IgD-negative memory B cell (primary cell): ENCODE results near the gene ZNF124. TPM values are rescaled to one million over a fixed set of nuclear protein-coding genes. Genes with fewer than 3 reads are reported as not detected.
"Not testable (repeated sequence)": the region's sequence is repeated elsewhere in the genome, so short reads cannot be mapped to it uniquely, and the experiment has no call there.

Experiments used
- H3K27ac Mint-ChIP-seq, 3 donors: one replicate each; pipeline ENCODE4 v1.8.0; 2020 to 2022; ENCODE audit warnings: mild to moderate bottlenecking in 3 of 3, mixed read lengths in 3 of 3, moderate library complexity in 1 of 3
- H3K27me3 Mint-ChIP-seq: one replicate; pipeline ENCODE4 v1.8.0; 2021; ENCODE audit warnings: mixed read lengths
- H3K36me3 Mint-ChIP-seq: one replicate; pipeline ENCODE4 v1.8.0; 2020; ENCODE audit warnings: mild to moderate bottlenecking, mixed read lengths
- H3K4me1 Mint-ChIP-seq, 3 donors: one replicate each; pipeline ENCODE4 v1.8.0; 2020 to 2022; ENCODE audit warnings: mixed read lengths in 3 of 3, mild to moderate bottlenecking in 1 of 3
- H3K4me3 Mint-ChIP-seq, 4 donors: one replicate each; pipeline ENCODE4 v1.8.0; 2020 to 2022; ENCODE audit warnings: mild to moderate bottlenecking in 4 of 4, mixed read lengths in 4 of 4, moderate library complexity in 3 of 4
- H3K9me3 Mint-ChIP-seq, 3 donors: one replicate each; pipeline ENCODE4 v1.8.0; 2020 to 2021; ENCODE audit warnings: mixed read lengths in 3 of 3, mild to moderate bottlenecking in 1 of 3
- polyA plus RNA-seq: library from polyadenylated mRNA; unstranded; fragments of 300-500 nt; fragmentation: Illumina TruSeq; gene quantifications from one replicate; pipeline ENCODE4 v1.2.3, GENCODE V29; 2021

ZNF124 gene
- polyA plus RNA-seq, 1 donor from 2014 or later = 4.2 TPM

DNA sequence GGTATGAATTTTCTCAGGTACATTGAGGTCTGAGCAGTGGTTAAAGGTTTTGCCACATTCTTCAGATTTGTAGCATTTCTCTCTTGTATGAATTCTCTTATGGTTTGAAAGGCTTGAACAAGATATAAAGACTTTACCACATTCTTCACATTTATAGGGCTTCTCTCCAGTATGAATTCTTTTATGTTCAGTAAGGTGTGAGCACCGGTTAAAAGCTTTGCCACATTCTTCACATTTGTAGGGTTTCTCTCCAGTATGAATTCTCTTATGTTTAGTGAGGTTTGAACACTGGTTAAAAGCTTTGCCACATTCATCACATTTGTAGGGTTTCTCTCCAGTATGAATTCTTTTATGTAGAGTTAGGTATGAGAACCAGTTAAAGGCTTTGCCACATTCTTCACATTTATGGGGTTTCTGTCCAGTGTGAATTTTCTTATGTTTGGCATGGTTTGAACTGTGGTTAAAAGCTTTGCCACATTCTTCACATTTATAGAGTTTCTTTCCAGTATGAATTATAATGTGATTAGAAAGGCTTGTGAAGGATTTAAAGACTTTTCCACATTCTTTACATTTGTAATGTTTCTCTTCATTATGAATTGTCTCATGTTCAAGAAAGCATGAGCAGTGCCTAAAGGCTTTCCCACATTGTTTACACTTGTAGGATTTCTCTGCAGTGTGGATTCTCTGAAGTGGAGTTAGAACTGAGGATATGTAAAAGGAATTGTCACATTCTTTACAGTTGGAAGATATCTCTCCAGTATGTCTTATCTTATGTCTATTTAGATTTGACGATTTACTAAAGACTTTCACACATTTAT lies 18.4 kb upstream of the ZNF124 start:
- Mint-ChIP-seq H3K9me3 (peaks cover 15 to 30% (median 19%) of the 10 kb centered on the region in 3 donors), H3K27me3 (no peaks in the 10 kb centered on the region), H3K27ac (no peak overlapping the region), H3K36me3 (peaks cover 36% of the 10 kb centered on the region), H3K4me3 (no peak overlapping the region), H3K4me1 (no peaks in the 10 kb centered on the region)

DNA sequence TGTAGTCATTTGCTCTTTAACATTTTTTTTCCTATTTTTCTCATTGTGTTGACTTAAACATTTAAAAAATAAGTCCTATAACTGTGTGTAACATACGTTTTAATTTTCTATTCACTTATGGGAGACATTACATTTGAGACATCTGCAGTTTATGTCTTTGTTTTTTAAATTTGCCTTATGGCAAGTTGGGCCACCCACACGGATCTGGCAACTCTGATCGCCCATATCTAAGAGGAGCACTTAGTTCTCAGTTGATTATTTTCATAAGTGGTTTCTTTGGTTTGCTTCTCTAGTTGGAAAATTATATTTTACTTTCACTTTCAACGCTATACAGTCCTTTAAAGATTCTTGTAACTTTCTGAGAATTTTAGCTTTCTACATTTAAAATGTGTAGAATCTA lies 13.8 kb upstream of the ZNF124 start:
- Mint-ChIP-seq H3K27me3 (no peaks in the 10 kb centered on the region), H3K9me3 (peaks cover 7 to 19% (median 15%) of the 10 kb centered on the region in 3 donors), H3K4me1 (no peaks in the 10 kb centered on the region), H3K27ac (no peak overlapping the region), H3K36me3 (peaks cover 13% of the 10 kb centered on the region), H3K4me3 (peak overlapping the region in 1 of 4 donors; percentile 14)

DNA sequence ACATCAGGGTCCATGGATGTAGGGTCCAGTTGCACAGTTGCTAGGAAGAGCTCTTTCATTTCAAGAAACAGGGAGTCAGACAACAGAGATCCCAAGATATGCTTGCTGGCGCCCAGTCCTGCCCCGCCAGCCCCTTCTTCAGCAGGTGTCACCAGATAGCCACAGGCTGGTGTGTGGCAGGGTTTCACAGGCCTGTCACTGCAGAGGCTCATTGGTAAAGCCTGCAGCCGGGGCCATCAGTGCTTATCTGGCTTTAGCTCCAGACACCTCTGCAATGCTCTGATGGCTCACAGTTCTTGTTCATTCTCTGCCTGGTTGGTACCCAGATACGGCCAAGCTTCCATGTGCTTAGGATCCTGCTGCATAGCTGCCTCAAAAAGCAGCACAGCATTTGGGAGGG lies 12.4 kb upstream of the ZNF124 start:
- no peak overlapping the region for H3K27ac Mint-ChIP-seq
- peaks cover 3 to 18% (median 13%) of the 10 kb centered on the region in 3 donors for H3K9me3 Mint-ChIP-seq
- H3K36me3 Mint-ChIP-seq = peaks cover 3% of the 10 kb centered on the region
- no peaks in the 10 kb centered on the region for H3K27me3 Mint-ChIP-seq
- H3K4me1 Mint-ChIP-seq = no peaks in the 10 kb centered on the region
- no peak overlapping the region for H3K4me3 Mint-ChIP-seq

DNA sequence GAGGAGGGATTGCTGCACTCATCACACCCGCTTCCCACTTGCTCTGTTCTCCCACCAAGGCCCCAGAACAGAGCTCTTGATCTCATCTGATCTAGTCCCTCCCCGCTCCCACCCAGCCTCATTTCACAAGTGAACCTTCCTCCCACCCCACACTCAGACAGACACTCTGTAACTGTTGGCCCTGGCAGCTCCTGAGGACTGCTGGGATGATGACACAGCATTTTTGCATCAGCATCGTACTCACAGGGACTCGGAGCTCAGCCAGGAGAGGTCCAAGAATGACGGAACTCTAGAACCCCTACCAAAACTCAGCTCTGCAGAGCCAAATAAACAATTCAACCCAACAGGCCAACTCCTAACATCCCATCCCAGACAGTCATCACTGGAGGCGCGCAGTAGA lies 11.2 kb upstream of the ZNF124 start:
- H3K27me3 Mint-ChIP-seq = no peaks in the 10 kb centered on the region
- H3K4me3 Mint-ChIP-seq = no peak overlapping the region
- no peaks in the 10 kb centered on the region for H3K4me1 Mint-ChIP-seq
- peak overlapping the region in 1 of 3 donors; percentile 13 for H3K27ac Mint-ChIP-seq
- H3K9me3 Mint-ChIP-seq = peaks cover 3 to 22% (median 18%) of the 10 kb centered on the region in 3 donors
- peaks cover 3% of the 10 kb centered on the region for H3K36me3 Mint-ChIP-seq

DNA sequence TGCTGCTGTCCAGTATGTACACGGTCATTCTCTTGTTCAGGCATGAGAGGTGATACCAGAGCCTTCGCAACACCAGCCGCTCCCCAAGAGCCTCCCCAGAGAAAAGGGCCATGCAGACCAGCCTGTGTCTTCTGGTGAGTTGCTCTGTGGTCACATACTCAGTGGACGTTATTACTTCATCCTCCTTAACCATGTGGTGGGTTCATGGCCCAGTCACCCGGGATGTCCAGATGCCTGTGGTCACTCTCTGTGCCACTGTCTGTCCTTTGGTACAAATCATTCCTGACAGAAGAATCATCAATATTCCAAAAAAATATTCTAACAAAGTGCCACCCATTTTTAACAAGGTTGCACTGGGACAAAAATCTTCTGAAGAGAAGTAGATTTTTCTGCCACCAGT lies 8.8 kb upstream of the ZNF124 start:
- peaks cover 0 to 2% (median 0%) of the 10 kb centered on the region in 3 donors for H3K4me1 Mint-ChIP-seq
- H3K27me3 Mint-ChIP-seq = no peaks in the 10 kb centered on the region
- H3K36me3 Mint-ChIP-seq = peaks cover under 1% of the 10 kb centered on the region
- no peak overlapping the region for H3K4me3 Mint-ChIP-seq
- H3K9me3 Mint-ChIP-seq = peaks cover 3 to 22% (median 16%) of the 10 kb centered on the region in 3 donors
- H3K27ac Mint-ChIP-seq = no peak overlapping the region

DNA sequence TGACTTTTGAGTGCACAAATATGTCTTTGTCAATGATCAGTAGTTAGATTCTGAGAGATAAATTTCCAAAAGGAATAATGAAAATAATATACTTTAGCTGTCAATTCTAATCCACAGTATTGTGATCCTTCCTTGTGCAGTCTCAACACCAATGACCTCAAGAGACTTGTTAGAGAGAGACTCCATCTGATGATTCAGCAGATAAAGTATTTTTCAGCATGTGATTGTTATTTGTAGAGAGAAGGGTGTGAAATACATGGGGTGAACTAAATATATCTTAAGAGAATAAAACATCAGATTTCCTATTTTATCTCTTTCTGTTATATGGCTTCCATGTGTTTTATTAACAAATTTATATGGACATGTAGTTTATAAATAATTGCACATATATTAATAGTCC lies 5.9 kb upstream of the ZNF124 start:
- Mint-ChIP-seq H3K9me3 (peaks cover 2 to 15% (median 9%) of the 10 kb centered on the region in 3 donors), H3K27ac (no peak overlapping the region), H3K27me3 (no peaks in the 10 kb centered on the region), H3K4me1 (peaks cover 2 to 3% (median 2%) of the 10 kb centered on the region in 3 donors), H3K36me3 (no peaks in the 10 kb centered on the region), H3K4me3 (no peak overlapping the region)

DNA sequence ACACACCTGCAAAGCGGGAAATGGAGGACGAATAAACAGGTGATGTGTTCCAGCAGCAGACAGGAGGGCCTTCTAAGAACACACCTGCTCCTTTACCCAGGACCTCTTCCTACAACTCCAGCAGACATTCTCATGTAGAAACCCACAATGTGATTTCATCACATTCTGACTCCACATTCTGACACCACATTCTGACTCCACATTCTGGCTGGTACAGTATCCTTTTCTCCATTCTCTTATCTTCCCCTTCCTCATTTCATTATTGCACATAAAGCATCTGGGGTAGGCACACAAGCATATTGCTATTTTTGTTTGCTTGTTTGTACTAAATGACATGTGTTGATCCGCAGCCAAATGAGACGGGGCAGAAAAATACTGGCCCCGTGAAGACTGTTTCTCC lies 3.6 kb upstream of the ZNF124 start:
- Mint-ChIP-seq H3K4me1 (peaks cover 3 to 6% (median 4%) of the 10 kb centered on the region in 3 donors), H3K27me3 (no peaks in the 10 kb centered on the region), H3K4me3 (peak overlapping the region in 1 of 4 donors; percentile 77), H3K9me3 (peaks cover 2 to 15% (median 6%) of the 10 kb centered on the region in 3 donors), H3K27ac (no peak overlapping the region), H3K36me3 (no peaks in the 10 kb centered on the region)

DNA sequence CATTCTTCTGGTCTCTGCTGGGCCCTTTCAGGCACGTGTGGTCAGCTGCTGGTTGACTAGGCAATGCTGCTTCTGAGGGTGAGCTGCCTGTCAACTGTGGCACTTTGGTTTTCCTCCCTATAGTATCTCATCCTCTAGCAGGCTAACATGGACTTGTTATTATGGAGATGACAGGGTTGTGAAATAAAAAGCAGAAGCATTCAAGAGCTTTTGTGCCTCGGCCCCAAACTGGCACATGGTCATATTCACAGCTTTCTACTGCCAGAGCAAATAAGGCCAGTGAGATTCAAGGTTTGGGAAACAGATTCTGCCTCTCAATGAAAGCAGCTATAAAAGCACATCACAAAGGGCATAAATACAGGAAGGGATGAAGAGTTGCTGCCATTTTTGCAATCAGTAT lies 1.6 kb upstream of the ZNF124 start:
- H3K27me3 Mint-ChIP-seq = no peaks in the 10 kb centered on the region
- H3K4me3 Mint-ChIP-seq = peak overlapping the region in 1 of 4 donors; percentile 68
- peaks cover 3 to 14% (median 9%) of the 10 kb centered on the region in 3 donors for H3K4me1 Mint-ChIP-seq
- H3K9me3 Mint-ChIP-seq = peaks cover under 1 to 2% (median 1%) of the 10 kb centered on the region in 3 donors
- H3K36me3 Mint-ChIP-seq = no peaks in the 10 kb centered on the region
- H3K27ac Mint-ChIP-seq = peak overlapping the region in 1 of 3 donors; percentile 15

DNA sequence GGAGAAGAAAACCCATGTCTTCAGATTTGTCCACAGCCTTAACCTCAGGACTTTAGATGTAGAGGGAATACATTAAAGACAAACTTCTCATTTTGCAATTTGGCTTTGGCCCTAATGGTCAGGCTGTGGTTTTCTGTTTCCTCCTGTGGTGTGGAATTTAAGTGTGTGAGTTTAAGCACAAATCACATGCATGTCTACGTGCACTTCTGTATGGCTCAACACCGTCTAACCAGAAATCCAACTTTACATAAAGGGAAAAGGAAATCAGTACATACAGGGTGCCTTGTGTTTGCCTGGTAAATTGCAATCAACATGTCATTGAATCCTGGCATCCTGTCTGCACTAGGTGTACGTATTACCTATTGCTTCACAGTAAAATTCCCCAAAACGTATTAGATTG lies 1.2 kb upstream of the ZNF124 start:
- peak overlapping the region in 1 of 3 donors; percentile 15 for H3K27ac Mint-ChIP-seq
- peaks cover under 1 to 4% (median 2%) of the 10 kb centered on the region in 3 donors for H3K9me3 Mint-ChIP-seq
- peak overlapping the region in 1 of 4 donors; percentile 68 for H3K4me3 Mint-ChIP-seq
- H3K4me1 Mint-ChIP-seq = peaks cover 3 to 14% (median 9%) of the 10 kb centered on the region in 3 donors
- H3K27me3 Mint-ChIP-seq = no peaks in the 10 kb centered on the region
- no peaks in the 10 kb centered on the region for H3K36me3 Mint-ChIP-seq

DNA sequence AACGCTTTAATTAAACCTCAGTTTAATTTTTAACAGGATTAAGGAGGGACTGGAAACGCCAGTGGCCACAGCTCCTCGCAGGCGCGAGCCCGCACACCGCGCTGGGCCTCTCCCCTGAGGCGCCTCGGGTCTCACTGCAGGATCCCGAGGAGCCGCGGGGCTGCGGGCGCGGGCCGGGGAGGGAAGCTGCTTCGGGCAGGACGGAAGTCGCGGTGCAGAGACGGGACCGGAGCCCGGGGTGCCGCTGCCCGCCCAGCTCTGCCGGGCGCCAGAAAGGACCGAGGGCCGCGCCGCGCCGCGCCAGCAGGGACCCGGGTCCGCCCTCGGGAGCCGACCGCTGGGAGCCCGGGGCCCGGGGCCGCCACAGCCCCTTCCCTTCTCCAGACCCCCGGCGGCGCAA lies 377 bp downstream of the ZNF124 start:
- not testable (repeated sequence) for H3K27ac Mint-ChIP-seq, H3K4me3 Mint-ChIP-seq, H3K27me3 Mint-ChIP-seq, H3K36me3 Mint-ChIP-seq
- Mint-ChIP-seq H3K4me1 (peaks cover 9 to 28% (median 16%) of the 10 kb centered on the region in 3 donors), H3K9me3 (peaks cover 0 to 15% (median 7%) of the 10 kb centered on the region in 3 donors)

DNA sequence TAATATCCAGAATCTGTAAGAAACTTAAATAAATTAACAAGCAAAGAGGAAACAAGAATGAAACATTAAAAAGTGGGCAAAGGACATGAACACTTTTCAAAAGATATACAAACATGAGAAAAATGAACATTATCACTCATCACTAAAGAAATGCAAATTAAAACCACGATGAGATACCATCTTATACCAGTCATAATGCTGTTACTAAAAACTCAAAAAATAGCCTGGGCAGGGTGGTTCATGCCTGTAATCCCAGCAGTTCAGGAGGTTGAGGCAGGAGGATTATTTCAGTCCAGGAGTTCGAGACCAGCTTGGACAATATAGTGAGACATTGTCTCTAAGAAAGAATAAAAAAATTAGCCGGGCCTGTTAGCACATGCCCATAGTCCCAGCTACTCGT lies 6.1 kb downstream of the ZNF124 start:
- Mint-ChIP-seq H3K27ac (no peak overlapping the region), H3K4me1 (peaks cover 10 to 32% (median 25%) of the 10 kb centered on the region in 3 donors), H3K9me3 (peaks cover 11 to 56% (median 37%) of the 10 kb centered on the region in 3 donors), H3K36me3 (peaks cover 9% of the 10 kb centered on the region), H3K27me3 (no peaks in the 10 kb centered on the region), H3K4me3 (no peak overlapping the region)

DNA sequence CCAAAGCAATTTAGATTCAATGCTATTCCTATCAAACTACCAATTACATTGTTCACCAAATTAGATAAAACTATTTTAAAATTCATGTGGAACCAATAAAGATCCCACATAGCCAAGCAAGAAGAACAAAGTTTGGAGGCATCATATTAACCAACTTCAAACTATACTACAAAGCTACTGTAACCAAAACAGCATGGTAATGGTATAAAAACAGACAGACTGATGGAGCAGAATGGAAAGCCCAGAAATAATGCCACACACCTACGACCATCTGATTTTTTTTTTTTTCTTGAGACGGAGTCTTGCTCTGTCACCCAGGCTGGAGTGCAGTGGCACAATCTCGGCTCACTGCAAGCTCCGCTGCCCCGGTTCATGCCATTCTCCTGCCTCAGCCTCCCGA lies 7.1 kb downstream of the ZNF124 start:
- H3K4me1 Mint-ChIP-seq = peaks cover 10 to 27% (median 25%) of the 10 kb centered on the region in 3 donors
- peaks cover 11 to 63% (median 37%) of the 10 kb centered on the region in 3 donors for H3K9me3 Mint-ChIP-seq
- H3K4me3 Mint-ChIP-seq = peak overlapping the region in 1 of 4 donors; percentile 45
- H3K27me3 Mint-ChIP-seq = no peaks in the 10 kb centered on the region
- peaks cover 9% of the 10 kb centered on the region for H3K36me3 Mint-ChIP-seq
- H3K27ac Mint-ChIP-seq = no peak overlapping the region

DNA sequence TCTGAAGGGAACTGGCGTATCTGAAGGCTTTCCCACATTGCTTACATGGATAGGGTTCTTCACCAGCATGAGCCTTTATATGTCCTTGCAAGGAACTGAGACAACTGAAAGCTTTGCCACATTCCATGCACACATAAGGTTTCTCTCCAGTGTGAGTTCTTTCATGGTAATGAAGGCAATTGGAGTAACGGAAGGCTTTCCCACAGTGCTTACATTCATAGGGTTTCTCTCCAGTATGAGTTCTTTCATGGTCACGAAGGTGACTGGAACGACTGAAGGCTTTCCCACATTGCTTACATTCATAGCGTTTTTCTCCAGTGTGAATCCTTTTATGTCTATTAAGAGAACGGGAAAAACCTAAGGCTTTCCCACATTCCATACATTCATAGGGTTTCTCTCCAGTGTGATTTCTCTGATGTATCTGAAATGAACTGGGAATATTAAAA lies 15.0 kb downstream of the ZNF124 start:
- no peak overlapping the region for H3K27ac Mint-ChIP-seq
- H3K36me3 Mint-ChIP-seq = peaks cover 43% of the 10 kb centered on the region
- peaks cover 0 to 4% (median 0%) of the 10 kb centered on the region in 3 donors for H3K4me1 Mint-ChIP-seq
- H3K4me3 Mint-ChIP-seq = no peak overlapping the region
- H3K27me3 Mint-ChIP-seq = no peaks in the 10 kb centered on the region
- peaks cover 24 to 48% (median 38%) of the 10 kb centered on the region in 3 donors for H3K9me3 Mint-ChIP-seq

DNA sequence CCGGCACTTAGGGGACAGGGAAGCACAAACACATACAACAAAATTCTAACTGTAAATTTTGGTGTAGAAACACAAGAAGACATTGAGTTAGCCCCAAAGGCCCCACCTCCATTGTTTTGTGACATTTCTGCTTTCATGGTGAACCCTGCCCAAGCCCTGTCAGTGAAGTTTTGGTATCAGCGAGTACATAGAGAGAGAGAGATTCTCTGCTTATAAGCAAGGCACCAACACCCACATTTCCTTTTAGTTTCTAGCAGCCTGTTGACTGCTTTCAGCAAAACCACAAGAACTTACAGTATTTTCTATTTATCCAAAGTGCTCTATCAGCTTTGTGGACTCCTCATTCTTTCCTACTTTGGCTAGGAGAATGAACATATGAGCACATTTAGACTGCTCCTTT lies 24.0 kb downstream of the ZNF124 start:
- peaks cover 0 to 2% (median 0%) of the 10 kb centered on the region in 3 donors for H3K4me1 Mint-ChIP-seq
- no peak overlapping the region for H3K27ac Mint-ChIP-seq
- H3K36me3 Mint-ChIP-seq = peaks cover 25% of the 10 kb centered on the region
- no peaks in the 10 kb centered on the region for H3K27me3 Mint-ChIP-seq
- H3K4me3 Mint-ChIP-seq = peak overlapping the region in 1 of 4 donors; percentile 41
- H3K9me3 Mint-ChIP-seq = peaks cover 22 to 36% (median 23%) of the 10 kb centered on the region in 3 donors

DNA sequence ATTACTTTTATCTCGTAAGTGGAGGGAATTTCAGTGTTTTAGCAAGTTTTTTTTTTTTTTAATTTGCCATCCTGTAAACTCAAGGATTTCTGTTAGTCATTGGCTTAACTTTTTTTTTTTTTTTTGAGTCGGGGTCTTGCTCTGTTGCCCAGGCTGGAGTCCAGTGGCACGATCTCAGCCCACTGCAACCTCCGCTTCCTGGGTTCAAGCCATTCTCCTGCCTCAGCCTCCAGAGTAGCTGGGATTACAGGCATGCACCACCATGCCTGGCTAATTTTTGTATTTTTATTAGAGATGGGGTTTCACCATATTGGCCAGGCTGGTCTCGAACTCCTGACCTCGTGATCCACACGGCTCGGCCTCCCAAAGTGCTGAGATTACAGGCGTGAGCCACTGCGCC lies 24.7 kb downstream of the ZNF124 start:
- H3K27ac Mint-ChIP-seq, H3K4me3 Mint-ChIP-seq, H3K4me1 Mint-ChIP-seq, H3K27me3 Mint-ChIP-seq: not testable (repeated sequence)
- Mint-ChIP-seq H3K36me3 (peaks cover 28% of the 10 kb centered on the region), H3K9me3 (peaks cover 23 to 35% (median 26%) of the 10 kb centered on the region in 3 donors)
